Mammary epithelial cell (primary cell): ENCODE measurements around the gene CLEC16A.

Source experiments
- EZH2 ChIP-seq: IDR thresholded peaks from 2 replicates; pipeline ENCODE4 v1.6.1; 2012; ENCODE audit warnings: low read length, inconsistent platforms, borderline replicate concordance
- TF ChIP-seq, protein P1 (sequence below), 2 donors: IDR thresholded peaks in 1 of 2; conservative IDR thresholded peaks in 1 of 2; 2 replicates each; pipeline ENCODE4 v1.5.1; 2011 to 2012; ENCODE audit warnings: inconsistent platforms in 2 of 2, low read length in 2 of 2, mild to moderate bottlenecking in 2 of 2, control low read depth in 1 of 2, low read depth in 1 of 2; ENCODE audit not compliant: insufficient read depth in 1 of 2; ENCODE audit errors: extremely low read depth in 1 of 2

DNA sequence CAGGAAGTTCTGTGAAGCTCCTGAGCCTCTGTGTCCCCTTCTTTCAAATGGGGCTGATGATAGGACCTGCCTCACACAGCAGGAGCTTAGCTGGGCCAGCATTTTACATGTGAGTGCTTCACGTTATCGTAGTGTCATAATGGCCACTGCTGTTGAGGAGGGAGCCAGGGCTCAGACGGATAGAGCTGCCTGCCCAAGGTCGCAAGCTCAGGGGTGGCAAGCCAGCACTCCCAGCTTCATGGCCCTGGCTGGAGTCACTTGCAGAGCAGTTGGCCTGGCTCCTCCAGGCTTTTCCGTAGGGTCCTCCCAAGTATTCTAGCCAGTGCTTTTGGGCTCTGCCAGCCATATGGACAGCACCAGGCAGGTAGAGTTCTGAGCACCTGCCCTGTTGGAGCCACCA, 196.5 kb downstream of the CLEC16A start:
- TF ChIP-seq, protein P1, sequence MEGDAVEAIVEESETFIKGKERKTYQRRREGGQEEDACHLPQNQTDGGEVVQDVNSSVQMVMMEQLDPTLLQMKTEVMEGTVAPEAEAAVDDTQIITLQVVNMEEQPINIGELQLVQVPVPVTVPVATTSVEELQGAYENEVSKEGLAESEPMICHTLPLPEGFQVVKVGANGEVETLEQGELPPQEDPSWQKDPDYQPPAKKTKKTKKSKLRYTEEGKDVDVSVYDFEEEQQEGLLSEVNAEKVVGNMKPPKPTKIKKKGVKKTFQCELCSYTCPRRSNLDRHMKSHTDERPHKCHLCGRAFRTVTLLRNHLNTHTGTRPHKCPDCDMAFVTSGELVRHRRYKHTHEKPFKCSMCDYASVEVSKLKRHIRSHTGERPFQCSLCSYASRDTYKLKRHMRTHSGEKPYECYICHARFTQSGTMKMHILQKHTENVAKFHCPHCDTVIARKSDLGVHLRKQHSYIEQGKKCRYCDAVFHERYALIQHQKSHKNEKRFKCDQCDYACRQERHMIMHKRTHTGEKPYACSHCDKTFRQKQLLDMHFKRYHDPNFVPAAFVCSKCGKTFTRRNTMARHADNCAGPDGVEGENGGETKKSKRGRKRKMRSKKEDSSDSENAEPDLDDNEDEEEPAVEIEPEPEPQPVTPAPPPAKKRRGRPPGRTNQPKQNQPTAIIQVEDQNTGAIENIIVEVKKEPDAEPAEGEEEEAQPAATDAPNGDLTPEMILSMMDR (conservative IDR thresholded peaks at IDR 0.05 in 1 of 2, IDR thresholded peaks at IDR 0.05 in 1 of 2; ENCODE audit: extremely low read depth in 1 of 2, insufficient read depth in 1 of 2, low read depth in 1 of 2, low read length in 2 of 2) = no peak
- no peak for TF ChIP-seq EZH2
